NCI-H2196 treated with DMSO at 0.1 percent for 48 hours (cell line): ENCODE data around the gene SNAPC4.
A peak's percentile ranks its signal among the peaks of the same experiment; 100 is the strongest.

Source experiments
- DNase-seq: peaks from one replicate; lab custom pipeline; 2025; ENCODE audit not compliant: unreplicated experiment; lab: John Stamatoyannopoulos, UW

SNAPC4 gene

DNA sequence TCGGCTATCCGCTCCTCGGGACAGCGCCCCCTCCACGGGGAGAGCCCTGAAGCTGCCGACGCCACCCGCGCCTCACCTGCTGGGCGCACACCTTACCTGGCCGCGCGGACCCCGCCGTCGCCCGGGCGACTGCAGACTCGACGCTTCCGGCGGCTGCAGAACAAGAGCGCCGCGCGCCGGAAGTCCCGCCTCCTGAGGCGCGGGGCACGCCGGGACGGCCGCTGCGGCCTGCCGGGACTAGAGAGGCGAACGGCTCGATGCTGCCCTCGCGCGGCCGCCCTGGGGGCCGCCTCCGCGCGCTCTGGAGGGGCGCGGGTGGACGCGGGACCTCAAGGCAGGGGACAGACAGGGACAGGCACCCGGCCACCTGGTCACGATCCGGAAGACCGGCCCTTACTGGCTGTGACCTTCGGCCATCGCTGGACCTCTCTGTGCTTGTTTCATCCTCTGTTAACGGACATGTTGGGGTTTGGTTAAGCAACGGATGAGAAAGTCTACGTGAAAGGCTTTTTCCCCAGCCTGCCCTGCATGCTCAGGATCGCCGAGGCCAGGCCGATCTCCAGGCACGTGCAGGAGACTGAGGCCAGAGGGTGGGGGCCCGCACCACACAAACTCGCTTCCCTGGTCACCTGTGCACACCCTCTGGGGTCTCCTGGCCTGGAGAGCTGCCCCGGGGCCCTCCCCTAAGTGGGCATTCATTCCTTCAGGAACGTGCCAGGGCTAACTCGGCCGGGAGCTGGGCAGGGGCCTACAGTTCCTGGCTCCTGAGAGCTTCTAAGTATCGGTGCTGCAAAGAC, at the start of gene SNAPC4:
TSS of gene SNAPC4 (minus strand) at position 133 of the 797 bp plus-strand sequence. CDS start 1,742 bp downstream, outside the sequence.
- DNase-seq: peak; percentile 68

DNA sequence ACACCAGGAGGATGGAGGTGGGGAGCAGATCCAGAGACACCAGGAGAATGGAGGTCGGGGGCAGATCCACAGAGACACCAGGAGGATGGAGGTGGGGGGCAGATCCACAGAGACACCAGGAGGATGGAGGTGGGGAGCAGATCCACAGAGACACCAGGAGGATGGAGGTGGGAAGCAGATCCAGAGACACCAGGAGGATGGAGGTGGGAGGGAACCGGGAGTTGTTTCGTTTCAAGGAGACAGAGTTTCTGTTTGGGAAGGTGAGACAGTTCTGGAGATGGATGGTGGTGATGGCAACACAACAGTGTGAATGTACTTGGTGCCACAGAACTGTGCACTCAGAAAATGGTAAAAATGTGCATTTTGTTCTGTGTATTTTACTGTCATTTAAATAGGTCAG, 48.7 kb upstream of the SNAPC4 start:
- DNase-seq: no peak

DNA sequence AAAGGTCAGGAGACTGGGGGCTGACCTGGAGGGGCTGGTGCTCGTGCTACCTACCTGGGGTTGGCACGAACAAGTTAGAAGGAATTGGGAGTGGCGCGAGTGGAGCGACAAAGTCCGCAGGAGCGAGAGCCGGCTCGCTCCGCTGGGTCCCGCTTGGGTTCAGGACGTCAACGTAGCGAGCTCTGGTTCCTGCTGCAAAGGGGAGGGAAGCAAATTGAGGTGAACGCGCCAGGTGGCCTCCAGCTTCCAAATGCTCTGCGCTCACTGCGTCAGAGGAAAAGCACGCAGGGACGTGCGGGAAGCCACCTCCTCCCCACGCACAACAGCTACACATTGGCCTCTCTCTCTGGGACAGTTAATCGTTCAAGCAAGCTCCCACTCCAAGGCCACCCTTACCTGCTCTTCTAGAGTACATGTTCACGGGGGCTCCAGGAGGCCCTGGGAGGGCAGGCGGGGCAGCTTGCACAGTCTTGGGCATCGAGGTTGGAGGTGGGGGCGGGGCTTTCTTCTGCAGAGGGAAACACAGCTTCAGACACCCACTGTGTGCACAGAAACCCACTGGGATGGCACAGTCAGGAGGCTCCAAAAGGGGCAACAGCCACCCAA, 47.3 kb upstream of the SNAPC4 start:
- DNase-seq: no peak

DNA sequence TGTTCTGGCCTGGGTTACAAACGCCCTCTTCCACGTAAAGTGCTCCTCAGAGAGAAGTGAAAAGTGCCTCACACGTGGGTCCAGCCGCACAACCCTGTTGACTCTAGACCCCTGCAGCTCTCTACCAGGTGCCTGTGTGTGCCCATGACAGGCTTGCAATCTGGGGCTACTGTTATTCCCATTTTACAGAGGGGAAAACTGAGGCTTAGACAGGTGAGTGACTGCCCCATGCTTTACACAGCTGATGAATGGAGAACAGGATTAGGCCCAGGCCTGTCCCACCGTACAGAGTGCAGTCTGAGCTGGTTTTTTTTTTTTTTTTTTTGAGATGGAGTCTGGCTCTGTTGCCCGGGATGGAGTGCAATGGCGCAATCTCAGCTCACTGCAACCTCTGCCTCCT, 45.8 kb upstream of the SNAPC4 start:
- DNase-seq: no peak

GRCh38 chr9:136444102-136444501, 44.1 kb upstream of the SNAPC4 start:
- DNase-seq: no peak

- DNase-seq: no peak
Observed at GRCh38 chr9:136443687-136444086, 43.7 kb upstream of the SNAPC4 start.

- DNase-seq: no peak
Observed at GRCh38 chr9:136443087-136443486, 43.1 kb upstream of the SNAPC4 start.

GRCh38 chr9:136442265-136442664, 42.3 kb upstream of the SNAPC4 start:
- DNase-seq: no peak

- no peak for DNase-seq
Observed at GRCh38 chr9:136441681-136442245, 41.8 kb upstream of the SNAPC4 start.

DNA sequence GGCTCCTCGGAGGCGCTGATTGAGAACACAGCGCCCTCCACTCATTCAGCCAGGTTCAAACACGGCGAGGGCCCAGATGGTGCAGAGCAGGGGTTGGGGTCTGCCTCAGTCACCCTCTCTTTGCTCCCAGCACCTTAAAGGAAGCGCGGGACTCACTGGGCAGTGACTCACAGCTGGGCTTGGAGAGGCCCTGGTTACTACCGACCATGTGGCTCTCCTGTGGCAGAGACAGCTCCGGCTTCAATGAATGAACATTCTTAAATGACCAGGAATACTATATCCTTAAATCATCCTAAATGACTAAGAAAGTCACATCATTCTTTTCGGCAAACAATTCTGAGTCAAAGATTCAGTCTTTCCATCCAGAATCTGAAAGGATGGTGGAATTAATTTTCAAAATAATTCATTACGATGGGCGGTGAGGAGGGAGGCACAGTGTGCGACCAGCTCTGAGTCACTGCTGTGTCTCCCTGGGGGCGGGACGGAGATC, 41.3 kb upstream of the SNAPC4 start:
- no peak for DNase-seq

DNA sequence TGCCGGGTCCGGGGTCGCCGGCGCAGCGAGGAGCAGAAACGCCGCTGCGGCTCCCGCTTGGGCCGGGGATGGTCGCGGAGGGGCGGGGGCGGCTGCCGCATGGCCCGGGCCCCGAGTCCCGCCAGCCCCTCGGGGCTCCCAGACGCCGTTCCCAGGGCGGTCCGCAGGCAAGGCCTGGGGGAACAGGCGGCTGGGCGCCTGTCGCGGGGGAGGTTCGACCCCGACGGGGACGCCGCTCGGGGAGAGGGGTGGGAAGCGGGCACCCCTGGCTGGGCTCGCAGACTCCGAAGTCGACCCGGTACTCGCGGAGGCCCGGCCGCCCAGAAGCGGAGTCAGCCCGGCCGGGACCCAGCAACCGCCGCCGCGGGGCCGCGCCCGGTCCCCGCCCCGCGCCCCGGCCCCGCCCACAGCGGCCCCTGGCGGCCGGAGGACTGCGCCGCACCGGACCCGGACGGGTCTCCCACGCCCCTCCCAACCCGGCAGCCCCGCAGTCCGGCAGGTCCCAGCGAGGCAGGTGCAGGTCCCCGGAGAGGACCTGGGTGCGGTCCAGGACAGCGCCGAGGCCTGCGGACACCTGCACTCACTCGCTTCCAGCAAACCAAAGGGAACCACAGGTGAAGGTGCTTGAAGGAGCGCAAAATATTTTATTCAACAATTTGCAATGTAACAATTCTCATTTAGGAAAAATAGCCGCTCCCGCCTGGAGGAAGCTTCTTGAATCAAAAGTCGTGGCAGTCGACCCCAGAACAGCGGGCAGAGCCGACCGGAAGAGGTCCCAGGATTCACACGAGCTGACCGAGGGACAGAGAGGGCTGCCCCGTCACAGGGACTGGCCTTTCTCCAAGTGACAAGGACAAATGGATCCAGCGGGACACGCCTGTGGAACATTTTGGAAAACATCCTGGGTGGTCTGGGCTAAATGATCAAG, 39.8 kb upstream of the SNAPC4 start, which contains the start of gene INPP5E:
TSS of gene INPP5E (minus strand) at position 365 of the 928 bp plus-strand sequence. CDS start 426 bp downstream, outside the sequence.
- peak; percentile 55 for DNase-seq

DNA sequence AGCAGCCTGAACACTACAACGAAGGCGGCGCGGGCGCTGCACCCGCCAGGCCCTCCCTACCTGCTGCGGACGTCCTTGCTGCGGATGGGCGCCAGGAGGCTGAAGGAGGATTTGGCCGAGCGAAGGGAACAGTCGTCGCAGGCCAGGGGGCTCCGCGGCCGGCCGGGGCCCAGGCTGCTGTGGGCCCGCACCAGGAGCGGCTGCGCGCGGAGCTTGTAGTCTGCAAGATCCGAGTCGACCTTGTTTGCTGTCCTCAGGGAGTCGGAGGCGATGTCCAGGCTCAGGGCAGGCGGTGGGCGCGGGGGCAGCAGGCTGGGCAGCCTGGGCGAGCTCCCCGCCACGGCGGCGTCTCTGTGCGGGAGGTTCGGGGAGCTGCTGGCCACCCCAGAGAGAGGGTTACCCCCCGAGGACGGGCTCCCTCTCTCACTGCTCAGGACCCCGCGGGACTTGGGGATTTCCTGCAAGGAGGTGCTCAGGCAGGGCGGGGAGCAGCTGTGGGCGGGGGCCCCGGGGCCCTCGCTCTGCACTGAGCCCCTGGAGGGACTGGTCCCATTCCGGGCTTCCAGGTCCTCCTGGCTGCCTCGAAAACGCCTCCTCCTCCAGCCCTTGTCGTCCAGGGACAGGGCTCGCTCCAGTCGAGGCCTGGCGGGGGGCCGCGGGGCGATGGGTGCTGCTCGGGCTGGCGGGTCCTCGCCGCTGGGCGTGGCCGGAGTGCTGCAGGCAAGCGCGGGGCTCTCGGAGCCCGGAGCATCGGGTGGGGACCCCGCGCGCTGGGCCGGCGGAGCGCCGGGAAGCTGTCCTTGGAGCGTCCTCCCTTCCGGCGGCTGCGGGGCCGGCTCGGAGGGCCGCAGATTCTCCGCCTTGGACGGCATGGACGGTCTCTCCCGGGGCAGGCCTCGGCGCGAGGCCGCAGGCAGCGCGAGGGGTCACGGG, 38.8 kb upstream of the SNAPC4 start:
- no peak for DNase-seq

DNA sequence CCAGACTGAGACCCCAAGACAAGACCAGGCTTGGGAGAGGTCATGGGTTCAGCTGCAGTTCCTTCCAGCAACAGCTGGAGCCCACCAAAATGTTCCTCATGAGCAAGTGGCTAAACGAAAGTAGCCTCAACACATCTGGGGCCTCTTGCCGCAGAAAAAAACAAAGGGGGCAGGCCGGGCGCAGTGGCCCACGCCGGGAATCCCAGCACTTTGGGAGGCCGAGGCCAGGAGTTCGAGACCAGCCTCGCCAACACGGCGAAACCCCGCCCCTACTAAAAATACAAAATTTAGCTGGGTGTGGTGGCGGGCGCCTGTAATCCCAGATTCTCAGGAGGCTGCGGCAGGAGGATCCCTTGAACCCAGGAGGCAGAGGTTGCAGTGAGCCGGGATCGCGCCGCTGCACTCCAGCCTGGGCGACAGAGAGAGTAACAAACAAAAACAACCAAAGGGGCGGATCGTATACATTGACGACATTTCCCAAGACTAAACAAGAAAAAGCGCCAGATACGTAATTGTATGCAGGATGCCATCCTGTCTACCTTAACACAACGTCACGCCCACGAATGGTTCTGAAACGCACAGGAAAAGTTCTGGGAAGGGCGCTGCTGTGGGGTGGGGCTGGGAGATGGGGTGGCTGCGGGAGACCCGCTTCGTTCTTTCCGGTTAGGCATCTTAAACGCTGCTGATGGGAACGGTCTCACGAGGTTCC, 38.0 kb upstream of the SNAPC4 start:
- no peak for DNase-seq

DNA sequence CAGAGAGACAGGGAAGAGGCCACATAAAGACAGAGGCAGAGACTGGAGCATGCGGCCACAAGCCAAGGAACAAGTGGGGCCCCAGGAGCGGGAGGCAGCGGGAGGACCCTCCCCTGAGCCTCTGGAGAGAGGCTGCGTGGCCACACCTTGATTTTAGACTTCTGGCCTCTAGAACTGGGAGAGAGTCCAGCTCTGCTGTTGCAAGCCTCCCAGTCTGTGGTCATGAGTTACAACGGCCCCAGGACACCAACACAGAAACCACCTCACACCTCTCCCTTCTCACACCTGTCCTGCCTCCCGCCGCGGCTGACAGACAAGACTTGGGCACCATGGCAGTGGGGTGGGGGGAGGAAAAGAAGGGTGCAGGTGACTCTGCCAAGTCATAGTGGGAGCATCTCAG, 37.5 kb upstream of the SNAPC4 start:
- DNase-seq: no peak

DNA sequence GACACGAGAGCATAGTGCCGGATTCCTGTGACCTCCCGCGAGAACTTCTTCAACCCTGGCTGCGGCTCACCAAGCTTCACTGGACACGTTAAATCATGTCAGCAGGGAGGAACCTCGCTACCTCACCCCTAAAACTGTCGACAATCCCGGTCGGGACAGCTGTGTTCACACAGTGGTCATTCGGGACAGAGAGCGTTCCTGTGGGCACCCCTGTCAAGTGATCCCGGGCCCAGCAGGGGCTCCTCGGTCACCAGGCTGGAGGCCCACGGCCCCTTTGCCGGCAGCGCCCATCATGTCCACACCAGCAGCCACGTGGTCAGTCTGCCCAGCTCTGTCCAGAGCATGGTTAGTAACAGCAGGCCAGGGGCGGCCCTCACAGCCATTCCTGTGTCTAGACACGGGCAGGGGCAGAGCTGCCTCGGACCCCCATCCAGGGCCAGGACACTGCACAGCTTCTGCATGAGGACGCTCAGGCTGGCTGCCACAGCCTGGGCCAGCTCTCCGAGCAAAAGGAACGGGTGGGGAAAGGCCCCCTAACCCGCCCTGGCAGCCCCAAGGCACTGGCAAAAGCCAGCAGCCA, 36.2 kb upstream of the SNAPC4 start:
- DNase-seq: no peak

- no peak for DNase-seq
Observed at GRCh38 chr9:136434580-136435169, 34.7 kb upstream of the SNAPC4 start.

DNA sequence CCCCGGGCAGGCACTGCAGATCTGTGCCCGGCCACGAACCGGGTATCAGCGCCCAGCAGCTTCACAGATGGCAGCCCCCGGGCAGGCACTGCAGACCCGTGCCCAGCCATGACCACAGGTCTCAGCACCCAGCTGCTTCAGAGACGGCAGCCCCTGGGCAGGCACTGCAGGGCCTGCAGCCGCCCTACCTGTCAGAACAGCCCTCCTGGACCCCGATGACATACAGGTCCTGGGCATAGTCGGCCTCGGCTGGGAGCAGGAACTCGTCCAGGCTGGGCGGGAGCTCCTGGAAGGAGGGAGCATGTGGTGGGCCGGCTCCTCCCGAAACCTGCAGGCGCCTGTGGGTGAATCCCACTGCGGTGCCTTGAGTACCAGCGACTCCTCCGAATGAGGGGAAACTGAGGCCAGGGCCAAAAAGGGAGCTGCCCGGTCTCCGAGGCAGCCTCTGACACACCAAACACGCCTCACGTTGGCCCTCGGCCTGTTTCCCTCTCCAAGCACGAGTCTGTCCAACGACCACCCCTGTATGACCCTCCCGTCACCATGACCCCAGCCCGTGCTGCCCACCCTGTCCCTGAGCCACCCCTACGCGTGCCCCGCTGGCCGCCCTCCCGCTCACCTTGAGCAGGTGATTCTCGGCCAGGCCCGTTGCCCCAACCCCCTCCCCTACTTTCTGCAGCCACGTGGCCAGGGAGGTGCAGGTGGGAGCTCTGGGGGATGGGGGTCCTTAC, 34.0 kb upstream of the SNAPC4 start:
- no peak for DNase-seq
